OCI-LY1 (cell line): ENCODE data around the gene CD38.

ENCODE experiments used
- CTCF ChIP-seq: fragments of 200-600 bp; sonication (generic), shearing (Covaris generic); IDR thresholded peaks from 2 replicates; pipeline ENCODE4 v1.5.1; 2017; ENCODE audit warnings: mild to moderate bottlenecking, antibody characterized with exemption, low read length, moderate library complexity, mixed read lengths
- EZH2 ChIP-seq: fragments of 200-600 bp; sonication (generic), shearing (Covaris generic); IDR thresholded peaks from 2 replicates; pipeline ENCODE4 v1.8.0; 2017; ENCODE audit warnings: borderline replicate concordance, mixed run types, mild to moderate bottlenecking, antibody characterized with exemption, low read length, moderate library complexity, mixed read lengths

GRCh38 chr4:15779809-15780208 lies 1.7 kb downstream of the CD38 start:
- TF ChIP-seq CTCF: no peak
- TF ChIP-seq EZH2: no peak
